Measurements from ENCODE around the gene UVRAG.

UVRAG gene

DNA sequence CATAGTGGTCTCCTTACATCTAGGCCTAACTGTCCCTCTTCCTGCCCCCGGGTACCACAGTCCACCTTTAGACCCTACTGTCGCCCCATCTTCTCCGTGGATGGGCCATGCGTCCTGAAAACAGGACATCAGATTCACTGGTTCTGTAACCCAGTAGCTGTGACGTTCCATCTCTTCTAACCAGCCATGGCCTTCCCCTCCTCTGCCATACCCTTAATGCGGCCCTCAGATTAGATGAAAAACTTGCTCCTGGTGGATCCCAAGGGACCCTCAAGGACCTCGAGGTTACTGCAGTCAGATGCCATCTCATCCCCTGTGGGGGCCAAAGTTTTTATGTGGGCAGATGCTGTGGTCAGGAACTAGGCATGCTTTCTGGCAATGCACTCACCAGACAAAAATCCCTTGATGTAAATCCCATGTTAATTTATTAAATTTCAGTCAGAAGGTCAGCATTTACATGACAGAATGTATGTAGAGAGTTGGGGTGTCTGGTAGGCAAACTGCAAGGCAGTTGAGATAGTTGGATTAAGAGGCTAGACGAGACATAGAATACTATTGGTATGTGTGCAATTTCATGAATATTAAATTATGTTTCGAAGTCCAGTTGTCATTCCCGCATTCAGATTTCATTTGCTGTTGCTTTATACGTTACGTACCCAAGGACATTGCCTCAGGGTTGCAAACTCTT is 327.0 kb downstream of the UVRAG start:
- Mint-ChIP-seq H3K4me3 (no peak overlapping the region), H3K4me1 (peaks cover 6% of the 10 kb centered on the region)

DNA sequence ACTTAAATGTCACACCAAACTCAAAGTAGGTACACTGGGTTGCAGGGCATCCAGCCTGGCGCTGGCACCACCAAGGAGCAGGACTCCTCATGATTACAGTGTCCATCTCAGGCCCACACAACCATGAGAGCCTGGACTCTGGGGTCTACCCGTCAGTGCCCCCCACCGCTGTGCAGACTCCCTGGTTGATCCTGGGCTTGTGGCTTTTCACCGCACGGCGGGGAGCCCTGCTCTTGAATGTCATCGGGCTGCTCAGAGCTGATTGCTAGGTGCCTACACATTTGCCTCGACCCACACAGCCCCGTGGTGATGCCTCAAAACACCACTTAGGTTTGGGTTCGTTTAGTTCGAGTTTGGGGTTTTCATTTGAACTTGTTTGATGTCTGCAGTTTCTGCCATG is 328.3 kb downstream of the UVRAG start:
- no peaks in the 10 kb centered on the region for H3K27me3 Mint-ChIP-seq
- H3K4me1 Mint-ChIP-seq = peaks cover 6% of the 10 kb centered on the region
- no peak for ATAC-seq
- peaks cover 36% of the 10 kb centered on the region for H3K36me3 Mint-ChIP-seq
- H3K9me3 Mint-ChIP-seq = no peaks in the 10 kb centered on the region
- no peak overlapping the region for H3K4me3 Mint-ChIP-seq
- no peak overlapping the region for H3K27ac Mint-ChIP-seq

More for the DNA sequence above, 327.0 kb downstream of the UVRAG start:
- Mint-ChIP-seq H3K27ac (no peak overlapping the region), H3K9me3 (no peaks in the 10 kb centered on the region), H3K36me3 (peaks cover 39% of the 10 kb centered on the region), H3K27me3 (no peaks in the 10 kb centered on the region)
- ATAC-seq = no peak

DNA sequence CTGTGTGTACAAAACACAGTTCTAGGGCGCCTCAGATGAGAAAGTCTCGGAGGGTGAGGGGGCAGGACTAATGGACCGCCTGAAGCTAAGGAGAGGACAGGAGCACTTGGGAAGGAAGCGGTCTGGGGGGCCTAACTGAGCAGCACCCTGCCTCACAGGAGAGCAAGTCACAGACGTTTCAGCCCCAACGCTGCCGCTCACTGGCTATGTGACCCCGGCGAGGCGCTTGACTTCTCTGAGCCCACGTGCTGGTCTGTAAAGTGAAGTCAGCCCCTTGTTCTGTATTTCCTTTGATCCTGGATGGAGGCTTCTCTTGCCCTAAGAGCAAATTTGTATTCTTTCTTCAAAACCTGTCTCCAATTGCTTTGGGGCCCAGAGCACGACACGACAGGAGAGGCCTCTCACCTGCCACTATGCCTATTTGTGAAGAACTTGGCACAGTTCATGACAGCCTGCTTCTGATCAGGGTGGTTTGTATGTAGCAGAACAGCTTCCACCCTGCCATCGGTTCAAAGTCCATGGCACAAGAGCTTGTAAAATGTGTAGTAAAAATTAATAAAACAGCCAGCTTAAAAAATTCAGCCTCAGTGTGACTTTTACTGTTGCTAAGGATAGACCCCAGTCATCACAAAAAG is 332.2 kb downstream of the UVRAG start:
- Mint-ChIP-seq H3K4me1 (peaks cover 9% of the 10 kb centered on the region), H3K36me3 (peaks cover 8% of the 10 kb centered on the region), H3K27me3 (no peaks in the 10 kb centered on the region), H3K27ac (no peak overlapping the region), H3K9me3 (no peaks in the 10 kb centered on the region), H3K4me3 (no peak overlapping the region)
- no peak for ATAC-seq

DNA sequence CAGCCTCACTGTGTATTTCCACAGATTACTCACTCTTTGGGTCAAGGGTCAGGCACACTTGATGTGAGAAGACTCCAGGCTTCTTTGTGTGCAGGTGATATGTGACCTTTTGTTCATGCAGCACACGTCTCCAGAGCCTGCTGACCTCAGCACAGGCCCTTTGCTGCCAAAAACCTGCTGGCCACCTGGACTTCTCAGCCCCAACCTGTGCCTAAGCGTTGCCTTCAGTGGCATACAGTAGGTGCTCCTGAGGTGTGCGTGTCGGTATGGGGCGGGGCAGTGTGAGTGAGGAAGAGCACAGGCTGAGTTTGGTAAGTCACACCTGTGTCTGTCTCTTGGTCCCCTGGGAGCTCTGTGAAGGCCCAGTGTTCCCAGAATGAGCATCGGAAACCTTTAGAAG is 333.2 kb downstream of the UVRAG start:
- Mint-ChIP-seq H3K4me3 (no peak overlapping the region), H3K9me3 (no peaks in the 10 kb centered on the region), H3K4me1 (peaks cover 19% of the 10 kb centered on the region), H3K27me3 (no peaks in the 10 kb centered on the region), H3K27ac (no peak overlapping the region), H3K36me3 (no peaks in the 10 kb centered on the region)
- no peak for ATAC-seq

DNA sequence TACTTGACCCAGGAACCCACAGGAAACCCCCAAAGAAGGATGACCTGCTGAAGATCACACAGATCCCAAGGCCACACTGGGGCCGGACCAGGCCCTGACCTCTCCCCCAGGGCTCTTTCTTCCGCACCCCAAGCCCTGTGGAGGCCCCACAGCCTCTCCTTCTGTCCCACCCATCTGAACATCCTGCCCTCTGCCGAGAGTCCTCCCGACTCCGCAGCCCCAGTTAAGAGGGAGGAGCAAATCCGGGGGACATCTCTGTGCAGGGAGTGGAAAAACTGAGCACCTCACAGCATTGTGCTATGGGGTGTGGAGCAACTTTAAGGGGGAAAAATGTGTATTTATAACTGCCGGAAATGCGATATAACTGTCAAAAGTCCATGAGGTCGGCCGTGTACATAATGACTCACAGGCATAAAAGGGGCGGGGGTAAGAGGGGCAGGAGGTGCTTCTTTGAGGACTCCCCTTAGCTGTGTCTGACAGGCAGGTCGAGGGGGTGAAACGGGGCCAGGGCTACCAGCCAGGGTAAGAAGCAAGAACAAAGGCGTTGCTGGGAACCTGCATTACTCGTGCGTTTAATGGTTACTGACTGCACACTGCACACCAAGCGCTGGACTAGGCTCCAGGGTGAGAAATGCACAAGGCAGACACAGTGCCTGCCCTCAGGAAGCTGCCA is 334.1 kb downstream of the UVRAG start:
- Mint-ChIP-seq H3K9me3 (no peaks in the 10 kb centered on the region), H3K4me1 (peaks cover 27% of the 10 kb centered on the region), H3K36me3 (no peaks in the 10 kb centered on the region), H3K4me3 (no peak overlapping the region), H3K27me3 (no peaks in the 10 kb centered on the region), H3K27ac (peak overlapping the region; percentile 4)
- no peak for ATAC-seq

DNA sequence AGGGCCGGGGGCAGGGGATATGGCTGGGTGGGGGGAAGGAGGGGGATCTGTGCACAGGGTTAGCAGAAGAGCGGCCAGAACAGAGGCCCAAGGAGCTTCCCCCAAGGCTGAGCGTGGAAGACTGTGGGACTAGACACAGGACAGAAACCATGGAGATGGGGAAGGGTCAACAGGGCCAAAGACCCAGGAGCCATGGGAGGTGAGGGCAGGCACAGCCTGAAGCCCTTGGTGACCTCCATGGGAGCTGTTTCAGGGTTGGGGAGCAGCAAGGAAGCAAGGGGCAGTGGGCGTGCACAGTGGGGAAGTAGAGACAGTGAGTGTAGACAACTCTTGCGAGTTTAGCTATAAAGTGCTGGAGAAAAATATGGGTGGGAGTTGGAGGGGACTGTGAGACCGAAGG is 334.7 kb downstream of the UVRAG start:
- no peak for ATAC-seq
- Mint-ChIP-seq H3K9me3 (no peaks in the 10 kb centered on the region), H3K36me3 (no peaks in the 10 kb centered on the region), H3K4me3 (no peak overlapping the region), H3K4me1 (peaks cover 33% of the 10 kb centered on the region), H3K27ac (peak overlapping the region; percentile 4), H3K27me3 (no peaks in the 10 kb centered on the region)

DNA sequence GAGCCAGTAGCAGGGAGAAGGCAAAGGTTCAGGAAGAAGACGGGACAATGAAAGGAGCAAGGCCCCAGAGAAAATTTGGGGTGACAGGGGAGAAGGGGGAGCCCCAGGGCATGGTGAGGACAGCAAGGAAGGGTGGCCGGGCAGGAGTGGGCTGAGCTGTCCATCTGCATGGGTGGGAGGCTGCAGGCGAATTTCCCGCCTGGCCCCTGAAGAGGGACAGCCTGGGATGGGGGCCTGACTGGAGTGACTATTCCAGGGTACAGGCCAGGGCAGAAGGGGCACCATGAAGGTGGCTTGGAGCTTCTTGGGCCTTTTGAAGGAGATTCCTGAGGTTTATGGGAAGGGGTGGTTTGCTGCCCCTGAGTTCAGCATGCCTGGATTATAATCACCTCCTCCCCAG is 335.1 kb downstream of the UVRAG start:
- Mint-ChIP-seq H3K27me3 (no peaks in the 10 kb centered on the region), H3K36me3 (no peaks in the 10 kb centered on the region), H3K27ac (peak overlapping the region; percentile 4), H3K9me3 (no peaks in the 10 kb centered on the region), H3K4me1 (peaks cover 33% of the 10 kb centered on the region), H3K4me3 (no peak overlapping the region)
- ATAC-seq = no peak

DNA sequence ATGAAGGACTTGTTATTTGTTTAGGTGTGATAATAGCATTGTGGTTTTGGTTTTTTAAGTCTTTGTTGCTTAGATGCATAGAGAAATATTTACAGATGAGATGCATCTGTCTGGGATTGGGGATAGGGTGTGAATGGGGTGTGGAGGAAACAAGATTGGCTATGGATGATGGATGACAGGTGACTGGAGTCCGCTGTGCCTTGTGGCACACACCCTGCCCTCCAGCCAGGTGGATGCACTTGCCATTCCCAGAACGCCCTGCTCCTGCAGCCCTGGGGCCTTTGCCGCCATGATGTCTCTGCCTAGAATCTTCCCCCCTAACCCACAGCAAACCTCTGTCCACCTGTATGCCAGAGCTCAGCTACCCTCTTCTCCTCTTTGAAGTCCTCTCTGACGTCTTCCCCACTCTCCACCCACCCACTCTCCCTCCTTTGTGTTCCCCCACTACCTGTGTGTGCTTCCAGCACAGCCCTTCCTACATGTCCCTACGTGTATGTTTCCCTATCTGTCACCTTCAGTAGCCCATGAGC is 336.6 kb downstream of the UVRAG start:
- Mint-ChIP-seq H3K4me1 (peaks cover 33% of the 10 kb centered on the region), H3K27me3 (no peaks in the 10 kb centered on the region), H3K27ac (peak overlapping the region; percentile 91), H3K36me3 (no peaks in the 10 kb centered on the region), H3K4me3 (peak overlapping the region; percentile 64), H3K9me3 (no peaks in the 10 kb centered on the region)
- ATAC-seq = no peak

DNA sequence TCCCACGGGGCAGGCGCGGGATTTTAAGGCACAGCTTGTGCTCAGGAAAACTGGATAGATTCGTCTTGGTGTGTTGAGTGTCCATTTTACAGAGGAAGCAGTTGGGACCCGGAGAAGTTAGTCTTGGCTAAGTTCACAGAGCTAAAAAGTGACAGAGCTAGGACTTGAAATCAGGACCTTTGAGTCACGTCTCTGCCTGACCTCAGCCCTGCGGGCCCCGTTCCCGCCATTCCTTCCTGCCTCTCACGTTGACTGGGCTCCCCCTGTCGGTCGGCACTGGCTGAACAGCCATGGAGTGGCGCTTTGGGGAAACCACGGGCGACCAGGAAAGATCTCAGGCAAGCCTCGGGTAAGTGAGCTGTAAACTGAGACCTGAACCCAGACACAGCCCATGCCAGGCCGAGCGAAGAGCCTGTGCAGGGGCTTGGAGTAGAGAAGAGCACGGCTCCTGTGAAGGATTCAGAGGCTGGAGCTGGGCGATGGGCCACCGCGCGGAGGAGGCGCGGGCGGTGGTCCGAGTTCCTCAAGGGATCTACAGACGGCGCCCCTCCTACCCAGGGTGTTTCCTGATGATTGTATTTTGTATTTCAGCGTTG is 337.2 kb downstream of the UVRAG start:
- Mint-ChIP-seq H3K27me3 (no peaks in the 10 kb centered on the region), H3K9me3 (no peaks in the 10 kb centered on the region), H3K27ac (peak overlapping the region; percentile 91), H3K4me3 (peak overlapping the region; percentile 64), H3K4me1 (peaks cover 33% of the 10 kb centered on the region), H3K36me3 (no peaks in the 10 kb centered on the region)
- ATAC-seq = peak; percentile 73

DNA sequence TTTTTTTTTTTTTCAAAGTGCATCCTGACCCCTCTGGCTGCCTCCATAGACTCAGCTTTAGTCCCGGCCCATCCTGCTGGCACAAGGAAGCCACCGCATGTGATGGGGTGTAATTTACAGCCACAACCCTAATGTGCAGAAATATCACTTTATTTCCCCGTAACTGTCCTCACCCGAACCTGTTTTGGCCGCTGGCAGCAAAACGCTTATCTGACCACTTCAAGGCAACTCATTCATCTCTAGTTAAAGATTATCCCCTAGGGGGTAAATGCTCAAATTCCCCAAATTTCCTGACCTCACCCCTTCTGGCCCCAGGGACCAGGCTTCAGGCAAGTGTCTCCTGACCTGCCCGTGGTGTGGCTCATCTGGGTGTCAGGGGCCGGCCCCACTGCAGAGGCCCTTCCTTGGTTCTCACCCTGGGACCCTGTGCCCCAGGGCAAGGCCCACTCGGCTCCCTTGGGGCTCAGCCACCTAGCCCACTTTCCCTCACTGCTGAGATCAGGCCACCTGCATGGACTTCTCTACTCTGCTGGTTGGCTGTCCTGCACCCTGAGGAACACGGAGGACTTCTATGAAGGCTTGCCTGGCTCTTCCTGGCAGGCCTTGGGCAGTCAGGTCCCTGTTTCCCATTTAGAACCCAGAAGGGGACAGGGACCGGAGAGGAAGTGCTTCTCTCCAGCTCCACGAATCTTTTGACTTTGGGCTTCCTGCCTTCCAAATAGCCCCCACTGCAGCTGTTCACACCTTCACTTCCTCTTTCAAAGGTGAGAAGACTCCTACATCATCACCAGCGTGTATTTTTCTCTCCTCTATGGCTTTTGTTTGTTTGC is 337.9 kb downstream of the UVRAG start:
- H3K27me3 Mint-ChIP-seq = no peaks in the 10 kb centered on the region
- no peaks in the 10 kb centered on the region for H3K9me3 Mint-ChIP-seq
- peak; percentile 76 for ATAC-seq
- peak overlapping the region; percentile 91 for H3K27ac Mint-ChIP-seq
- peak overlapping the region; percentile 64 for H3K4me3 Mint-ChIP-seq
- H3K36me3 Mint-ChIP-seq = no peaks in the 10 kb centered on the region
- H3K4me1 Mint-ChIP-seq = peaks cover 33% of the 10 kb centered on the region

DNA sequence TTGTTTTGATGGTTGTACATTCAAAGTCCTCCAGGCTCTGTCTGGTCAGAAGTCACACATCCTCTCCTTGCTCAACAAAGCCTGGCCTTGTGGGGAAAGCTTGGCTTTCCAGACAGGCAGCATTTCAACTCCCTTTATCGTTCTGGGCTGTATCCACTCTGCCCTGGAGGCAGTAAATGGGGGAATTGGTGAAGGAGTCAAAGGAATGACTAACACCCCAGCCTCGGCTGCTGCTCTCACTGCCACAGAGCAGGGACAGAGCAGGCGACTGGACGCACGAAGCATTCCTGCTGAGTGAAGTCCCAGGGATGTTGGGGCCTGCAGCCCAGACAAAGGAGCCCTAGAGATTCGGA is 338.5 kb downstream of the UVRAG start:
- Mint-ChIP-seq H3K9me3 (no peaks in the 10 kb centered on the region), H3K4me3 (peak overlapping the region; percentile 64), H3K4me1 (peaks cover 33% of the 10 kb centered on the region), H3K27me3 (no peaks in the 10 kb centered on the region), H3K36me3 (no peaks in the 10 kb centered on the region), H3K27ac (peak overlapping the region; percentile 91)
- no peak for ATAC-seq

DNA sequence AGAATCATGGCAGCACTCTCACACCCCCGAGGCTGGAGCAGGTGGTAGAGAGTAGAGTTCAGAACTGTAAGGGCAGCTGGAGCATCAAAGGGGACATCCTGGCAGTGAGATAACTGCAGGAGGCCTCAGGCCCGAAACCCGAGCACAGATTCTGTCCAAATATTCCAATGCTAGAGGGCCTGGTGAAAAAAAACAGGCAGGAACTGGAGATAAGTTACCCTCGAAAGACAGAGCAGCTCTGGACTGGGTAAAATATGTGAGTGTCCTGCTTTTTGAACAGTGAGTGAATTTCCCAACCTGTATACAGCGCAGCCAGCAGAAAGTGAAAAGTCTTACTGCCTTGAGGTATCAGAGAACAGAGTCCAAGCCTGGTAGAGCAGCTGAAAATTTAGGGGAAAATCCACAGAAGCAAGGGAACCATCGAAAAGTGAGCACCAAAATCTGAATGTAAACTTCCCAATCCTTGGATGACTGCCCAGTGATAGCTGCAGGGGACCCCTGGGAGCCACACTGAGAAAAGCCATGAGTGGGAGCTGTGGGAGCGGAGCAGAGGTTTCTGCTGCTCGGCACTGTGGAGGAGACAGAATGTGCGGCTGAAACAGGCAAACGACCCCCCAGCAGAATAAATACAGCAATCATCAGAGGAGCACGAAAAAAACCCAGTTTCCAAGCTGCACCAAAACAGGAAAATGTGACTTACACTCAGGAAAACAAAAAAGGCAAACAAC is 340.7 kb downstream of the UVRAG start:
- Mint-ChIP-seq H3K27me3 (peaks cover 9% of the 10 kb centered on the region), H3K4me1 (peaks cover 33% of the 10 kb centered on the region), H3K36me3 (no peaks in the 10 kb centered on the region), H3K4me3 (no peak overlapping the region), H3K27ac (no peak overlapping the region), H3K9me3 (no peaks in the 10 kb centered on the region)
- ATAC-seq = no peak

DNA sequence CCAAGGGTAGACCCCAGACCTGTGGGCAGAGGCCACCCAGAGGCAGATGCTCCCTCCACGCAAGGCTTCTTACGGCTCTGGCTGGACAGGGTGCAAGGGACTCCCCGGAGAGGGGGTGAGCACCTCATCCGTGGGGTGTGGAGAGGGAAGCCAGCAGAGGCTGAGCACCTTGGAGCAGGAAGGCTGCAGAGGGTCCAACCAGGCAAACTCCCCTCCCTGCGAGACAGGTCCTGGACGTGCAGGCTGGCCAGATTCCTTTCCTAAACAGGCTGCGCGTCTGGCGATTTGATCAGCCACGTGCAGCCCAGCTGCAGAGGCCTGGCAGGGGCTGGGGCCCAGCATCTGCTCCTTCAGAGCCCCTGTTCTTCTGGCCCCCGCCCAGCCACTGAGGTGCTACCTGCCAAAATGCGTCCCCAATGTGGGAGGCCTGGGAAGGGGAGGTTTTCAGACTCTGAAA is 342.0 kb downstream of the UVRAG start:
- Mint-ChIP-seq H3K4me1 (peaks cover 26% of the 10 kb centered on the region), H3K27me3 (peaks cover 15% of the 10 kb centered on the region), H3K9me3 (no peaks in the 10 kb centered on the region), H3K27ac (no peak overlapping the region), H3K36me3 (no peaks in the 10 kb centered on the region), H3K4me3 (no peak overlapping the region)
- ATAC-seq = no peak

DNA sequence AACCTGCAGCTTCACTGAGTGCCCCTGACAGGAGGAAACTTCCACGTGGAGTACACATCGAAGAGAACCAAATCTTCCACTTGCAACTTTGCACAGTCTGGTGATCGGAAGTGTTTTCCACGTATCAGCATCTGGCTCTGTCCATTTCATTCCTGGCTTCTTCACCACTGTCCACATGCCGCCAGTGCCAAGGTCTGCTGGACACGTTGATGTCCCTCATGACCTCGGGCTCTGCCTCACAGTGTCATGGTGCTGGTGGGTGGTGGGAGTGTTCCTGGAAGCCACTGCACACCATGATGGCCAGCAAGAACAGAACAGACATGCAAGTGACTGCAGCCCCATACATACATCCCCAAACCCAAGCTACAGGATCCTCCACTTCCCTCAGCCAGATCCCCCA is 342.9 kb downstream of the UVRAG start:
- Mint-ChIP-seq H3K27me3 (peaks cover 22% of the 10 kb centered on the region), H3K4me3 (no peak overlapping the region), H3K4me1 (peaks cover 17% of the 10 kb centered on the region), H3K27ac (no peak overlapping the region), H3K36me3 (no peaks in the 10 kb centered on the region), H3K9me3 (no peaks in the 10 kb centered on the region)
- ATAC-seq = no peak
